Middle frontal gyrus (tissue), 1 donor: ENCODE measurements around the gene HNRNPK.

Experiments
- DNase-seq: peaks from one replicate; pipeline ENCODE4 v3.0.0-alpha.2; 2015; ENCODE audit warnings: low spot score; ENCODE audit errors: extremely low spot score

The HNRNPK gene

GRCh38 chr9:83934569-83935275 is 45.3 kb downstream of the HNRNPK start:
- DNase-seq = no peak

- DNase-seq = no peak
Measured at GRCh38 chr9:83933790-83934189, 46.2 kb downstream of the HNRNPK start.

- no peak for DNase-seq
Measured at GRCh38 chr9:83932851-83933250, 47.2 kb downstream of the HNRNPK start.

- no peak for DNase-seq
Measured at GRCh38 chr9:83932011-83932410, 48.0 kb downstream of the HNRNPK start.

- no peak for DNase-seq
Measured at GRCh38 chr9:83930881-83931280, 49.1 kb downstream of the HNRNPK start.

- no peak for DNase-seq
Measured at GRCh38 chr9:83927591-83927990, 52.4 kb downstream of the HNRNPK start.

- DNase-seq = peak; percentile 96
Measured at GRCh38 chr9:83920927-83921707, 58.9 kb downstream of the HNRNPK start, which contains the start of gene KIF27. Gene KIF27 (minus strand): TSS chr9:83921432. CDS start chr9:83915591, 5,841 bp downstream.

- no peak for DNase-seq
Measured at GRCh38 chr9:83920469-83920926, 59.5 kb downstream of the HNRNPK start.

GRCh38 chr9:83919111-83919510 is 60.9 kb downstream of the HNRNPK start:
- DNase-seq = no peak
